Astrocyte (in vitro differentiated cells and primary cell): ENCODE data around the gene MPV17. TPM values are rescaled to one million over a fixed set of nuclear protein-coding genes. Genes with fewer than 3 reads are reported as not detected.
"Not testable (repeated sequence)": the region's sequence is repeated elsewhere in the genome, so short reads cannot be mapped to it uniquely, and the experiment has no call there.

Experiments
- DNase-seq: peaks from one replicate; pipeline ENCODE4 v3.0.0-alpha.2; 2010; ENCODE audit warnings: low read depth
- FAIRE-seq: peaks from 2 replicates; lab custom pipeline; 2011; peaks lifted over from hg19 to GRCh38; lab: Jason Lieb, UNC
- H2AFZ ChIP-seq: 2 replicates; pipeline ENCODE4 v1.6.0; 2012; ENCODE audit warnings: low read depth, low read length, inconsistent platforms
- H3K27ac ChIP-seq: 2 replicates; pipeline ENCODE4 v1.5.1; 2011; ENCODE audit warnings: low read depth, low read length, inconsistent platforms
- H3K27me3 ChIP-seq: 2 replicates; pipeline ENCODE4 v1.6.0; 2011; ENCODE audit warnings: low read length, inconsistent platforms; ENCODE audit not compliant: insufficient read depth
- H3K36me3 ChIP-seq: 2 replicates; pipeline ENCODE4 v1.5.1; 2011; ENCODE audit warnings: low read length, inconsistent platforms; ENCODE audit not compliant: insufficient read depth
- H3K4me1 ChIP-seq: 2 replicates; pipeline ENCODE4 v1.5.1; 2011; ENCODE audit warnings: low read length, inconsistent platforms; ENCODE audit not compliant: insufficient read depth
- H3K4me2 ChIP-seq: 2 replicates; pipeline ENCODE4 v1.6.0; 2012; ENCODE audit warnings: low read length, inconsistent platforms
- H3K4me3 ChIP-seq: 2 replicates; pipeline ENCODE4 v1.5.1; 2011; ENCODE audit warnings: low read depth, mild to moderate bottlenecking, low read length, inconsistent platforms; ENCODE audit not compliant: insufficient read depth
- H3K79me2 ChIP-seq: 2 replicates; pipeline ENCODE4 v1.6.0; 2012; ENCODE audit warnings: mild to moderate bottlenecking, low read length, inconsistent platforms; ENCODE audit not compliant: insufficient read depth
- H3K9ac ChIP-seq: 2 replicates; pipeline ENCODE4 v1.6.0; 2012; ENCODE audit warnings: mild to moderate bottlenecking, low read length, inconsistent platforms
- H3K9me3 ChIP-seq: 2 replicates; pipeline ENCODE4 v1.5.1; 2012; ENCODE audit warnings: low read depth, mild to moderate bottlenecking, low read length, inconsistent platforms; ENCODE audit not compliant: insufficient read depth
- H4K20me1 ChIP-seq: 2 replicates; pipeline ENCODE4 v1.6.0; 2012; ENCODE audit warnings: low read length, inconsistent platforms; ENCODE audit not compliant: insufficient read depth
- H3K27ac Mint-ChIP-seq: one replicate; pipeline ENCODE4 v1.8.0; 2021; ENCODE audit warnings: mild to moderate bottlenecking, mixed read lengths; ENCODE audit not compliant: unreplicated experiment
- H3K27me3 Mint-ChIP-seq: one replicate; pipeline ENCODE4 v1.8.0; 2021; ENCODE audit warnings: low read depth, mixed read lengths; ENCODE audit not compliant: unreplicated experiment
- H3K36me3 Mint-ChIP-seq: one replicate; pipeline ENCODE4 v1.8.0; 2021; ENCODE audit warnings: low read depth, mixed read lengths; ENCODE audit not compliant: unreplicated experiment
- H3K4me1 Mint-ChIP-seq: one replicate; pipeline ENCODE4 v1.8.0; 2021; ENCODE audit warnings: low read depth, mixed read lengths; ENCODE audit not compliant: unreplicated experiment
- H3K4me3 Mint-ChIP-seq: one replicate; pipeline ENCODE4 v1.8.0; 2021; ENCODE audit warnings: mild to moderate bottlenecking, moderate library complexity, mixed read lengths; ENCODE audit not compliant: unreplicated experiment
- H3K9me3 Mint-ChIP-seq: one replicate; pipeline ENCODE4 v1.8.0; 2021; ENCODE audit warnings: mild to moderate bottlenecking, mixed read lengths; ENCODE audit not compliant: unreplicated experiment
- CTCF ChIP-seq: IDR thresholded peaks from 2 replicates; pipeline ENCODE4 v1.5.1; 2011; ENCODE audit warnings: low read depth, mild to moderate bottlenecking, inconsistent platforms, low read length, moderate library complexity; ENCODE audit not compliant: insufficient read depth
- EZH2 ChIP-seq: IDR thresholded peaks from 2 replicates; pipeline ENCODE4 v1.6.1; 2012; ENCODE audit warnings: mild to moderate bottlenecking, low read length, inconsistent platforms; ENCODE audit not compliant: insufficient read depth
- total RNA-seq: library from RNA; stranded (reverse); gene quantifications from 2 replicates; pipeline ENCODE4 v1.2.1, GENCODE V29; 2021

Gene MPV17
- total RNA-seq, 1 donor from 2014 or later = 54.0 TPM

- H3K27ac ChIP-seq = no peak overlapping the region
- H3K36me3 ChIP-seq = no peaks in the 10 kb centered on the region
- no peaks in the 10 kb centered on the region for H3K4me1 ChIP-seq
- H3K4me2 ChIP-seq = no peak overlapping the region
- TF ChIP-seq EZH2 = no peak
- TF ChIP-seq CTCF = no peak
- Mint-ChIP-seq H3K27me3 (peaks cover 35% of the 10 kb centered on the region), H3K27ac (no peak overlapping the region), H3K4me1 (peaks cover 13% of the 10 kb centered on the region), H3K9me3 (no peaks in the 10 kb centered on the region), H3K36me3 (no peaks in the 10 kb centered on the region), H3K4me3 (no peak overlapping the region)
- H3K4me3 ChIP-seq = no peak overlapping the region
- H3K27me3 ChIP-seq = peaks cover 34% of the 10 kb centered on the region
- FAIRE-seq (no peak), DNase-seq (no peak)
- H3K79me2 ChIP-seq = no peaks in the 10 kb centered on the region
- no peak overlapping the region for H2AFZ ChIP-seq
- H4K20me1 ChIP-seq = no peaks in the 10 kb centered on the region
- no peaks in the 10 kb centered on the region for H3K9me3 ChIP-seq
- H3K9ac ChIP-seq = no peak overlapping the region
Measured at GRCh38 chr2:27271631-27272340, 51.1 kb downstream of the MPV17 start.

- peaks cover 27% of the 10 kb centered on the region for H3K27me3 Mint-ChIP-seq
- no peak overlapping the region for H3K4me3 ChIP-seq
- DNase-seq (no peak), FAIRE-seq (no peak)
- no peak overlapping the region for H3K4me3 Mint-ChIP-seq
- H3K4me1 Mint-ChIP-seq = peaks cover 13% of the 10 kb centered on the region
- H2AFZ ChIP-seq = no peak overlapping the region
- H3K4me2 ChIP-seq = no peak overlapping the region
- H3K27me3 ChIP-seq = peaks cover 39% of the 10 kb centered on the region
- H3K36me3 Mint-ChIP-seq = no peaks in the 10 kb centered on the region
- H3K79me2 ChIP-seq = no peaks in the 10 kb centered on the region
- no peaks in the 10 kb centered on the region for H3K4me1 ChIP-seq
- TF ChIP-seq CTCF = no peak
- no peaks in the 10 kb centered on the region for H3K9me3 ChIP-seq
- no peaks in the 10 kb centered on the region for H3K9me3 Mint-ChIP-seq
- no peak overlapping the region for H3K9ac ChIP-seq
- no peaks in the 10 kb centered on the region for H3K36me3 ChIP-seq
- peaks cover 1% of the 10 kb centered on the region for H4K20me1 ChIP-seq
- no peak overlapping the region for H3K27ac Mint-ChIP-seq
- H3K27ac ChIP-seq = no peak overlapping the region
Measured at GRCh38 chr2:27270670-27271069, 52.2 kb downstream of the MPV17 start.

GRCh38 chr2:27270131-27270530 lies 52.8 kb downstream of the MPV17 start:
- Histone ChIP-seq H3K27ac (no peak overlapping the region), H4K20me1 (peaks cover 6% of the 10 kb centered on the region), H3K36me3 (no peaks in the 10 kb centered on the region), H3K9me3 (peaks cover 2% of the 10 kb centered on the region), H3K79me2 (no peaks in the 10 kb centered on the region), H3K4me2 (no peak overlapping the region), H3K27me3 (peaks cover 44% of the 10 kb centered on the region), H3K4me1 (peaks cover 2% of the 10 kb centered on the region), H3K4me3 (no peak overlapping the region), H3K9ac (no peak overlapping the region), H2AFZ (no peak overlapping the region)
- no peak for TF ChIP-seq CTCF
- TF ChIP-seq EZH2 = no peak
- Mint-ChIP-seq H3K36me3 (no peaks in the 10 kb centered on the region), H3K9me3 (no peaks in the 10 kb centered on the region), H3K4me3 (no peak overlapping the region), H3K27me3 (peaks cover 27% of the 10 kb centered on the region), H3K4me1 (peaks cover 13% of the 10 kb centered on the region), H3K27ac (no peak overlapping the region)
- FAIRE-seq (no peak), DNase-seq (no peak)

GRCh38 chr2:27268296-27268695 lies 54.6 kb downstream of the MPV17 start:
- not testable (repeated sequence) for H3K27ac ChIP-seq, H3K9ac ChIP-seq, H3K4me3 Mint-ChIP-seq, H3K79me2 ChIP-seq, H3K27ac Mint-ChIP-seq, H3K4me3 ChIP-seq, DNase-seq, H2AFZ ChIP-seq, FAIRE-seq, H3K36me3 Mint-ChIP-seq, H3K36me3 ChIP-seq, H3K9me3 ChIP-seq, H3K9me3 Mint-ChIP-seq, H3K4me2 ChIP-seq, H3K4me1 ChIP-seq
- Histone ChIP-seq H3K27me3 (peaks cover 62% of the 10 kb centered on the region), H4K20me1 (peaks cover 14% of the 10 kb centered on the region)
- peaks cover 15% of the 10 kb centered on the region for H3K4me1 Mint-ChIP-seq
- peaks cover 28% of the 10 kb centered on the region for H3K27me3 Mint-ChIP-seq
